Adipose tissue (tissue), 3 donors: ENCODE measurements around the gene BCL2. TPM values are rescaled to one million over a fixed set of nuclear protein-coding genes. Genes with fewer than 3 reads are reported as not detected.
"Not testable (repeated sequence)": the region's sequence is repeated elsewhere in the genome, so short reads cannot be mapped to it uniquely, and the experiment has no call there.

Experiments
- H3K27ac ChIP-seq: one replicate; pipeline ENCODE4 v1.5.1; 2013; ENCODE audit warnings: low read depth, low read length
- WGBS, 3 donors: extraction: QIAGEN DNeasy Blood & Tissue Kit; methylation state at CpG; one replicate each; pipeline ENCODE4 v1.1.7; 2013; 5-methylcytosine and 5-hydroxymethylcytosine counted together
- polyA plus RNA-seq, 3 donors: library from polyadenylated mRNA; stranded (reverse); fragments of 200-250 nt; gene quantifications; one replicate each; pipeline ENCODE4 v1.2.3, GENCODE V29; 2013
- donor health status: healthy with polysubstance abuse.
- donor health status: Bipolar disorder and iron deficiency.
- donor health status: healthy.

The BCL2 gene
- polyA plus RNA-seq, 3 donors: 1.2 to 16.2 (median 10.1) TPM

- no peak overlapping the region for H3K27ac ChIP-seq
- WGBS, 3 donors: 45 to 67% (median 47%) methylated on average over 6 of the region's 6 CpGs
Measured at GRCh38 chr18:63253014-63253413, 66.6 kb downstream of the BCL2 start.

GRCh38 chr18:63249771-63250170 is 69.8 kb downstream of the BCL2 start:
- WGBS, 3 donors: 38 to 64% (median 54%) methylated on average over 7 of the region's 7 CpGs
- H3K27ac ChIP-seq: no peak overlapping the region

- no peak overlapping the region for H3K27ac ChIP-seq
- 60 to 74% (median 69%) methylated on average over 4 of the region's 4 CpGs for WGBS, 3 donors
Measured at GRCh38 chr18:63247926-63248325, 71.6 kb downstream of the BCL2 start.

GRCh38 chr18:63247506-63247905 is 72.1 kb downstream of the BCL2 start:
- WGBS, 3 donors: 73 to 84% (median 80%) methylated on average over 4 of the region's 4 CpGs
- no peak overlapping the region for H3K27ac ChIP-seq

- 52 to 79% (median 63%) methylated on average over 3 of the region's 3 CpGs for WGBS, 3 donors
- no peak overlapping the region for H3K27ac ChIP-seq
Measured at GRCh38 chr18:63245600-63245999, 74.0 kb downstream of the BCL2 start.

- WGBS, 3 donors: 60 to 79% (median 62%) methylated on average over 6 of the region's 6 CpGs
- no peak overlapping the region for H3K27ac ChIP-seq
Measured at GRCh38 chr18:63244607-63245006, 75.0 kb downstream of the BCL2 start.

GRCh38 chr18:63241760-63242159 is 77.8 kb downstream of the BCL2 start:
- WGBS, 3 donors: 79 to 85% (median 85%) methylated on average over 7 of the region's 7 CpGs
- H3K27ac ChIP-seq: no peak overlapping the region

GRCh38 chr18:63241317-63241712 is 78.3 kb downstream of the BCL2 start:
- H3K27ac ChIP-seq: no peak overlapping the region
- 56 to 65% (median 59%) methylated on average over 3 of the region's 3 CpGs for WGBS, 3 donors

GRCh38 chr18:63240531-63241316 is 78.8 kb downstream of the BCL2 start:
- H3K27ac ChIP-seq: no peak overlapping the region
- 70 to 77% (median 75%) methylated on average over 8 of the region's 8 CpGs for WGBS, 3 donors

GRCh38 chr18:63238693-63239075 is 80.9 kb downstream of the BCL2 start:
- H3K27ac ChIP-seq: no peak overlapping the region
- 71 to 86% (median 82%) methylated on average over 9 of the region's 9 CpGs for WGBS, 3 donors

GRCh38 chr18:63237881-63238692 is 81.5 kb downstream of the BCL2 start:
- WGBS, 3 donors: 34 to 47% (median 41%) methylated on average over 14 of the region's 14 CpGs
- no peak overlapping the region for H3K27ac ChIP-seq

- peak overlapping the region; percentile 76 for H3K27ac ChIP-seq
- 52 to 82% (median 61%) methylated on average over 21 of the region's 21 CpGs for WGBS, 3 donors
Measured at GRCh38 chr18:63236921-63237846, 82.4 kb downstream of the BCL2 start.

- H3K27ac ChIP-seq: no peak overlapping the region
- WGBS, 3 donors: 59 to 83% (median 74%) methylated on average over 14 of the region's 14 CpGs
Measured at GRCh38 chr18:63236406-63236805, 83.2 kb downstream of the BCL2 start.

GRCh38 chr18:63235920-63236319 is 83.6 kb downstream of the BCL2 start:
- not testable (repeated sequence) for H3K27ac ChIP-seq
- WGBS, 3 donors: 64 to 83% (median 77%) methylated on average over 4 of the region's 4 CpGs

GRCh38 chr18:63234841-63235240 is 84.7 kb downstream of the BCL2 start:
- no peak overlapping the region for H3K27ac ChIP-seq
- WGBS, 3 donors: 24 to 66% (median 29%) methylated on average over 3 of the region's 3 CpGs

- H3K27ac ChIP-seq: no peak overlapping the region
- 91 to 97% (median 96%) methylated on average over 4 to 5 of the region's 5 CpGs for WGBS, 3 donors
Measured at GRCh38 chr18:63234432-63234831, 85.1 kb downstream of the BCL2 start.

GRCh38 chr18:63233334-63233733 is 86.2 kb downstream of the BCL2 start:
- WGBS, 3 donors: 82 to 88% (median 84%) methylated on average over 9 of the region's 9 CpGs
- no peak overlapping the region for H3K27ac ChIP-seq

- no peak overlapping the region for H3K27ac ChIP-seq
- WGBS, 3 donors: 66 to 83% (median 81%) methylated on average over 2 of the region's 2 CpGs
Measured at GRCh38 chr18:63232826-63233225, 86.7 kb downstream of the BCL2 start.

GRCh38 chr18:63229971-63230370 is 89.6 kb downstream of the BCL2 start:
- no peak overlapping the region for H3K27ac ChIP-seq
